ENCODE data around the gene FHOD3. TPM values are rescaled to one million over a fixed set of nuclear protein-coding genes. Genes with fewer than 3 reads are reported as not detected.

Gene FHOD3
- total RNA-seq, 1 experiment from 2014 or later, result 0.10 TPM

- Histone ChIP-seq H3K9me3 (no peaks in the 10 kb centered on the region), H3K27me3 (no peaks in the 10 kb centered on the region; the same call in 1 of the 2 replicates), H3K36me3 (no peaks in the 10 kb centered on the region), H3K4me3 (no peak overlapping the region)
- DNase-seq, result no peak
These were observed 263.5 kb downstream of the FHOD3 start for GRCh38 chr18:36561046-36561445.

- Histone ChIP-seq H3K27me3 (peaks cover 5% of the 10 kb centered on the region), H3K36me3 (no peaks in the 10 kb centered on the region), H3K9me3 (no peaks in the 10 kb centered on the region), H3K4me3 (no peak overlapping the region)
- no peak for DNase-seq
These were observed 267.3 kb downstream of the FHOD3 start for GRCh38 chr18:36564841-36565240.

- DNase-seq, result no peak
- Histone ChIP-seq H3K9me3 (no peaks in the 10 kb centered on the region), H3K36me3 (no peaks in the 10 kb centered on the region), H3K27me3 (peaks cover 5% of the 10 kb centered on the region), H3K4me3 (no peak overlapping the region)
These were observed 270.3 kb downstream of the FHOD3 start for GRCh38 chr18:36567800-36568199.

GRCh38 chr18:36568487-36568886 lies 271.0 kb downstream of the FHOD3 start:
- Histone ChIP-seq H3K4me3 (no peak overlapping the region), H3K36me3 (no peaks in the 10 kb centered on the region), H3K27me3 (peaks cover 5% of the 10 kb centered on the region), H3K9me3 (no peaks in the 10 kb centered on the region)
- no peak for DNase-seq

- peaks cover 5% of the 10 kb centered on the region for H3K27me3 ChIP-seq
- no peaks in the 10 kb centered on the region for H3K36me3 ChIP-seq
- H3K4me3 ChIP-seq, result no peak overlapping the region
- DNase-seq, result peak; percentile 11
- H3K9me3 ChIP-seq, result no peaks in the 10 kb centered on the region
These were observed 274.8 kb downstream of the FHOD3 start for GRCh38 chr18:36572135-36572856.

- 0 out of 2 replicates have a peak, but pooled peaks cover 3% of the 10 kb centered on the region for H3K9me3 ChIP-seq
- no peak overlapping the region for H3K4me3 ChIP-seq
- H3K27me3 ChIP-seq, result no peaks in the 10 kb centered on the region
- H3K36me3 ChIP-seq, result no peaks in the 10 kb centered on the region
- DNase-seq, result no peak
These were observed 278.8 kb downstream of the FHOD3 start for GRCh38 chr18:36576339-36576738.

- Histone ChIP-seq H3K9me3 (0 out of 2 replicates have a peak, but pooled peaks cover 3% of the 10 kb centered on the region), H3K36me3 (no peaks in the 10 kb centered on the region), H3K4me3 (no peak overlapping the region), H3K27me3 (no peaks in the 10 kb centered on the region)
- no peak for DNase-seq
These were observed 281.6 kb downstream of the FHOD3 start for GRCh38 chr18:36578871-36579710.

- Histone ChIP-seq H3K36me3 (no peaks in the 10 kb centered on the region), H3K4me3 (no peak overlapping the region), H3K27me3 (no peaks in the 10 kb centered on the region), H3K9me3 (0 out of 2 replicates have a peak, but pooled peaks cover 3% of the 10 kb centered on the region)
- peak; percentile 14 for DNase-seq
These were observed 282.8 kb downstream of the FHOD3 start for GRCh38 chr18:36580266-36580665.

- Histone ChIP-seq H3K36me3 (no peaks in the 10 kb centered on the region), H3K9me3 (0 out of 2 replicates have a peak, but pooled peaks cover 3% of the 10 kb centered on the region)
These were observed 283.6 kb downstream of the FHOD3 start for GRCh38 chr18:36580874-36581750.

GRCh38 chr18:36582988-36583745 lies 285.7 kb downstream of the FHOD3 start:
- no peak for DNase-seq
- H3K9me3 ChIP-seq, result 0 out of 2 replicates have a peak, but pooled peaks cover 3% of the 10 kb centered on the region
- H3K36me3 ChIP-seq, result no peaks in the 10 kb centered on the region
- H3K27me3 ChIP-seq, result no peaks in the 10 kb centered on the region
- no peak overlapping the region for H3K4me3 ChIP-seq

More at GRCh38 chr18:36580874-36581750, 283.6 kb downstream of the FHOD3 start:
- Histone ChIP-seq H3K27me3 (no peaks in the 10 kb centered on the region), H3K4me3 (no peak overlapping the region)
- peak; percentile 36 for DNase-seq

- Histone ChIP-seq H3K9me3 (no peaks in the 10 kb centered on the region), H3K4me3 (no peak overlapping the region), H3K36me3 (no peaks in the 10 kb centered on the region), H3K27me3 (no peaks in the 10 kb centered on the region)
- no peak for DNase-seq
These were observed 292.5 kb downstream of the FHOD3 start for GRCh38 chr18:36589857-36590543.

- Histone ChIP-seq H3K36me3 (no peaks in the 10 kb centered on the region), H3K4me3 (no peak overlapping the region), H3K27me3 (no peaks in the 10 kb centered on the region), H3K9me3 (no peaks in the 10 kb centered on the region)
- no peak for DNase-seq
These were observed 293.4 kb downstream of the FHOD3 start for GRCh38 chr18:36590621-36591580.

- H3K27me3 ChIP-seq, result no peaks in the 10 kb centered on the region
These were observed 294.8 kb downstream of the FHOD3 start for GRCh38 chr18:36592282-36592681.

GRCh38 chr18:36593001-36593400 lies 295.5 kb downstream of the FHOD3 start:
- Histone ChIP-seq H3K9me3 (no peaks in the 10 kb centered on the region), H3K27me3 (no peaks in the 10 kb centered on the region), H3K36me3 (no peaks in the 10 kb centered on the region), H3K4me3 (no peak overlapping the region)
- no peak for DNase-seq

More at GRCh38 chr18:36592282-36592681, 294.8 kb downstream of the FHOD3 start:
- H3K4me3 ChIP-seq, result no peak overlapping the region
- H3K36me3 ChIP-seq, result no peaks in the 10 kb centered on the region
- no peaks in the 10 kb centered on the region for H3K9me3 ChIP-seq
- no peak for DNase-seq

Measured in MG63 (cell line).